T-cell (primary cell): Measurements from ENCODE around the gene SCN5A. TPM values are rescaled to one million over a fixed set of nuclear protein-coding genes. Genes with fewer than 3 reads are reported as not detected.

Experiments used
- ATAC-seq, 4 experiments: fragments of 200-7000 bp in 3 of 4; fragments of 150-1000 bp in 1 of 4; cut with Tn5 transposase; replicated peaks in 1 of 4; 1 replicate in 3 of 4; 2 replicates in 1 of 4; pipeline ENCODE4 v1.10.0; 2021; ENCODE audit warnings: moderate library complexity in 3 of 4, mild to moderate bottlenecking in 2 of 4, moderate number of reproducible peaks in 1 of 4
- CTCF ChIA-PET, 2 donors: fragments of 300-600 bp; sonication (Branson Sonifier 250); formaldehyde crosslinking; loops; one replicate each; lab custom pipeline; 2022; ENCODE audit warnings: antibody characterized with exemption in 2 of 2; lab: Charles Lee
- POLR2A ChIA-PET, 2 donors: fragments of 300-600 bp; sonication (Branson Sonifier 250); formaldehyde crosslinking; loops; one replicate each; lab custom pipeline; 2022; ENCODE audit warnings: antibody characterized with exemption in 2 of 2; lab: Charles Lee
- DNase-seq, 35 experiments: peaks; one replicate each; pipeline versions ENCODE4 v3.0.0 to v3.0.0-alpha.2; 2013 to 2023
- H3K27ac ChIP-seq: one replicate; pipeline ENCODE4 v1.5.1; 2013; ENCODE audit warnings: low read length
- H3K27me3 ChIP-seq, 2 experiments: replicated peaks in 1 of 2; 1 replicate in 1 of 2; 2 replicates in 1 of 2; pipeline versions ENCODE4 v1.6.1 to v1.7.0; 2013; ENCODE audit warnings: low read length in 1 of 2, mixed read lengths in 1 of 2; ENCODE audit not compliant: control insufficient read depth in 2 of 2, insufficient read depth in 2 of 2; ENCODE audit errors: extremely low read depth in 1 of 2
- H3K36me3 ChIP-seq, 2 donors: 1 replicate in 1 of 2; 2 replicates in 1 of 2; pipeline versions ENCODE4 v1.6.1 to v1.7.0; 2013; ENCODE audit warnings: low read length in 1 of 2; ENCODE audit not compliant: control insufficient read depth in 2 of 2, insufficient read depth in 1 of 2; ENCODE audit errors: extremely low read depth in 1 of 2
- H3K4me1 ChIP-seq, 2 experiments: 1 replicate in 1 of 2; 2 replicates in 1 of 2; pipeline versions ENCODE4 v1.6.1 to v1.7.0; 2013; ENCODE audit warnings: low read length in 2 of 2, mixed read lengths in 1 of 2; ENCODE audit not compliant: insufficient read depth in 2 of 2, control insufficient read depth in 1 of 2; ENCODE audit errors: extremely low read depth in 1 of 2
- H3K4me3 ChIP-seq, 2 donors: 1 replicate in 1 of 2; 2 replicates in 1 of 2; pipeline versions ENCODE4 v1.5.1 to v1.7.0; 2013; ENCODE audit warnings: mild to moderate bottlenecking in 2 of 2, low read length in 1 of 2, moderate library complexity in 1 of 2; ENCODE audit not compliant: control insufficient read depth in 1 of 2; ENCODE audit errors: extremely low read depth in 1 of 2
- H3K9me3 ChIP-seq: 2 replicates; pipeline ENCODE4 v1.7.0; 2013
- H3K27ac Mint-ChIP-seq, 2 donors: one replicate each; pipeline ENCODE4 v1.8.0; 2020 to 2021; ENCODE audit warnings: mild to moderate bottlenecking in 2 of 2, mixed read lengths in 2 of 2
- H3K27me3 Mint-ChIP-seq, 2 donors: one replicate each; pipeline ENCODE4 v1.8.0; 2021 to 2022; ENCODE audit warnings: mixed read lengths in 2 of 2
- H3K36me3 Mint-ChIP-seq: one replicate; pipeline ENCODE4 v1.8.0; 2021; ENCODE audit warnings: mixed read lengths
- H3K4me1 Mint-ChIP-seq, 3 donors: one replicate each; pipeline ENCODE4 v1.8.0; 2020 to 2022; ENCODE audit warnings: mixed read lengths in 3 of 3, mild to moderate bottlenecking in 1 of 3
- H3K4me3 Mint-ChIP-seq, 3 donors: one replicate each; pipeline ENCODE4 v1.8.0; 2020 to 2022; ENCODE audit warnings: mild to moderate bottlenecking in 3 of 3, mixed read lengths in 3 of 3, moderate library complexity in 3 of 3
- H3K9me3 Mint-ChIP-seq, 3 donors: one replicate each; pipeline ENCODE4 v1.8.0; 2020 to 2022; ENCODE audit warnings: mixed read lengths in 3 of 3
- WGBS: methylation state at CpG from one replicate; pipeline ENCODE4 v1.1.5; 2013; ENCODE audit warnings: missing lambda C conversion rate; ENCODE audit not compliant: insufficient coverage; 5-methylcytosine and 5-hydroxymethylcytosine counted together
- total RNA-seq, 35 experiments: library from RNA in 6 of 35; stranded (reverse) in 6 of 35; fragments of 120-200 nt in 1 of 35; gene quantifications; one replicate each; pipeline versions ENCODE4 v1.2.1 to v1.2.4 and lab custom pipeline; 2013 to 2026

The SCN5A gene
- total RNA-seq (under 1 TPM in 3 of 5 donors, not detected in 2; 0.12 to 0.47 (median 0.23) TPM), total RNA-seq (lab: John Stamatoyannopoulos, UW) (0 to 0.70 (median 0.18) reads per million in 29 experiments)
- total RNA-seq (2013), result 0.15 TPM

DNA sequence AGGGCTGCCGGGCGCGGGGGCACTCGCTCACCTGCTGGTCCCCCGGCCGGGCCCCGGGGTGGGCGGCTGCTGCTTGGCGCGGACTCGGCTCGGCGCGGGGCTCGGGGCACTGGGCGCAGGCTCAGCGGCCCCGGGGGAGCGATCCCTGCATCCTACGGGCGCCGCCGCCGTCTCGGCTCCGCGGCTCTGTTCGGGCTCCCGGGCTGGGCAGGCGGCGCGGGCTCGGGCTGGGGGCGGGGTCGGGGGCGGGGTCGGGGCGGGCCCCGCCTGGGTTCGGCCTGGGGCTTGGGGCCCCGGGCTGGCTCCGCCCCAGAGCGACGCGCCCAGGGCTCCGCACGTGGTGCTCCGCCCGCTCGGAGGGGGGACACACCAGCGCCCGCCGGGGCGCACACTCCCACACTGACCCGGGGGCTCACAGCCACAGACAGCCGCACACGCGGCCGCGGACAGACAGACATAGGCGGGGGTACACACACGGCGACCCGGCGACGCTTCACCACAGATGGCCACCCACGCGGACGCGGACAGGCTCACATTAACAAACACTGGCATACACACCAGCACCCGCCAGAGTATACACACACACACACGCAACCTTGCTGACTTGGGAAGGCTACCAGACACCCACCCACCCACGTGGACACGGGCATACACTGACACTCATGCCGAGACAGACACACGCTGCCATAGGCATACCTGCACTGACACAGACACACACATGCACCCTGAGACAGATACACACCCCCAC, at the start of gene SCN5A:
TSS of gene SCN5A (minus strand) at position 188 of the 748 bp plus-strand sequence. CDS start 16,380 bp downstream, outside the sequence.
- ATAC-seq (peak; percentile 77 to 87 (median 84)), DNase-seq (peak in 22 of 35 experiments; percentile 14 to 65 (median 26))
- CTCF ChIA-PET, result no interaction called here
- H3K4me1 Mint-ChIP-seq, result peaks cover 4 to 9% (median 5%) of the 10 kb centered on the region in 3 donors
- peak within 1 kb of the TSS in 2 of 3 donors; percentile 70 to 71 for H3K4me3 Mint-ChIP-seq
- no peak within 1 kb of the TSS for H3K27ac ChIP-seq
- peaks cover 2 to 70% of the 10 kb centered on the region in 2 experiments for H3K27me3 ChIP-seq
- POLR2A ChIA-PET, result no interaction called here
- H3K4me3 ChIP-seq, result peak within 1 kb of the TSS; percentile 43 to 66
- H3K27me3 Mint-ChIP-seq, result peaks cover 8 to 18% of the 10 kb centered on the region in 2 donors
- no peaks in the 10 kb centered on the region for H3K36me3 ChIP-seq
- peaks cover 0 to 27% of the 10 kb centered on the region in 2 experiments for H3K4me1 ChIP-seq
- 1% methylated on average over 76 of the region's 76 CpGs for WGBS
- H3K36me3 Mint-ChIP-seq, result no peaks in the 10 kb centered on the region
- no peaks in the 10 kb centered on the region for H3K9me3 ChIP-seq
- no peaks in the 10 kb centered on the region for H3K9me3 Mint-ChIP-seq
- H3K27ac Mint-ChIP-seq, result peak within 1 kb of the TSS in 1 of 2 donors; percentile 30

- no peak for DNase-seq
- POLR2A ChIA-PET, result no interaction called here
- no peak overlapping the region for H3K4me3 ChIP-seq
- Mint-ChIP-seq H3K4me3 (no peak overlapping the region), H3K4me1 (no peaks in the 10 kb centered on the region), H3K36me3 (no peaks in the 10 kb centered on the region), H3K9me3 (peaks cover 0 to 4% (median 0%) of the 10 kb centered on the region in 3 donors), H3K27me3 (peaks cover 4 to 11% of the 10 kb centered on the region in 2 donors), H3K27ac (no peak overlapping the region)
- H3K9me3 ChIP-seq, result no peaks in the 10 kb centered on the region
- H3K36me3 ChIP-seq, result no peaks in the 10 kb centered on the region
- H3K27ac ChIP-seq, result no peak overlapping the region
- CTCF ChIA-PET, result no interaction called here
- ATAC-seq, result no peak
- H3K27me3 ChIP-seq, result peaks cover 0 to 6% of the 10 kb centered on the region in 2 experiments
- WGBS, result 93% methylated on average over 4 of the region's 5 CpGs
- no peaks in the 10 kb centered on the region for H3K4me1 ChIP-seq
Observed at GRCh38 chr3:38698760-38699159, 49.3 kb upstream of the SCN5A start.

DNA sequence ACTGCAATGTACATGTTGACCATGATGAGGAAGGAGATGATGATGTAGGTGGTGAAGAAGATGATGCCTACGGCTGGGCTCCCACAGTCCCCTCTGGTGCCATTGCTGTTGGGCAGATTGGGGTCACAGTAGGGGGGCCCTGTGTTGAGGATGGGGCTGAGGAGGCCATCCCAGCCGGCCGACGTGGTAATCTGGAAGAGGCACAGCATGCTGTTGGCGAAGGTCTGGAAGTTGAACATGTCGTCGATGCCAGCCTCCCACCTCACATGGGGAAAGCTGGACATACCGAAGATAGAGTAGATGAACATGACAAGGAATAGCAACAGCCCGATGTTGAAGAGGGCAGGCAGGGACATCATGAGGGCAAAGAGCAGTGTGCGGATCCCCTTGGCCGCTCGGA, 48.6 kb upstream of the SCN5A start:
- WGBS, result 97% methylated on average over 9 of the region's 12 CpGs
- peaks cover 0 to 4% (median 0%) of the 10 kb centered on the region in 3 donors for H3K9me3 Mint-ChIP-seq
- H3K36me3 Mint-ChIP-seq, result no peaks in the 10 kb centered on the region
- no peak overlapping the region for H3K27ac Mint-ChIP-seq
- DNase-seq (no peak), ATAC-seq (no peak)
- no peak overlapping the region for H3K4me3 ChIP-seq
- no peaks in the 10 kb centered on the region for H3K9me3 ChIP-seq
- no peaks in the 10 kb centered on the region for H3K4me1 ChIP-seq
- peaks cover 4 to 11% of the 10 kb centered on the region in 2 donors for H3K27me3 Mint-ChIP-seq
- H3K27me3 ChIP-seq, result peaks cover 0 to 6% of the 10 kb centered on the region in 2 experiments
- ChIA-PET POLR2A (no interaction called here), CTCF (no interaction called here)
- H3K4me1 Mint-ChIP-seq, result no peaks in the 10 kb centered on the region
- H3K36me3 ChIP-seq, result no peaks in the 10 kb centered on the region
- H3K27ac ChIP-seq, result no peak overlapping the region
- no peak overlapping the region for H3K4me3 Mint-ChIP-seq

GRCh38 chr3:38696034-38696433, 46.5 kb upstream of the SCN5A start:
- no CpG with 5 or more reads among the region's 2 CpGs for WGBS
- Mint-ChIP-seq H3K4me3 (no peak overlapping the region), H3K9me3 (peaks cover 0 to 4% (median 0%) of the 10 kb centered on the region in 3 donors), H3K4me1 (no peaks in the 10 kb centered on the region), H3K27ac (no peak overlapping the region), H3K27me3 (peaks cover 4 to 11% of the 10 kb centered on the region in 2 donors), H3K36me3 (no peaks in the 10 kb centered on the region)
- H3K36me3 ChIP-seq, result no peaks in the 10 kb centered on the region
- ChIA-PET POLR2A (no interaction called here), CTCF (interaction anchor here in 1 of 2 donors (0.6 kb wide), 1 partner anchor 24 kb away, joined by 4 read pairs; no protein-coding TSS in a partner anchor)
- ATAC-seq (no peak), DNase-seq (no peak)
- peaks cover 0 to 6% of the 10 kb centered on the region in 2 experiments for H3K27me3 ChIP-seq
- H3K4me1 ChIP-seq, result no peaks in the 10 kb centered on the region
- no peaks in the 10 kb centered on the region for H3K9me3 ChIP-seq
- no peak overlapping the region for H3K4me3 ChIP-seq
- H3K27ac ChIP-seq, result no peak overlapping the region

GRCh38 chr3:38690185-38690584, 40.7 kb upstream of the SCN5A start:
- ATAC-seq (no peak), DNase-seq (no peak)
- no peaks in the 10 kb centered on the region for H3K4me1 ChIP-seq
- Mint-ChIP-seq H3K4me3 (no peak overlapping the region), H3K36me3 (no peaks in the 10 kb centered on the region), H3K9me3 (peaks cover 0 to 4% (median 0%) of the 10 kb centered on the region in 3 donors), H3K4me1 (no peaks in the 10 kb centered on the region), H3K27me3 (peaks cover 4 to 5% of the 10 kb centered on the region in 2 donors), H3K27ac (no peak overlapping the region)
- ChIA-PET CTCF (interaction anchor here in 1 of 2 donors (1.2 kb wide), 1 partner anchor 39 kb away, joined by 3 read pairs; no protein-coding TSS in a partner anchor), POLR2A (no interaction called here)
- H3K9me3 ChIP-seq, result no peaks in the 10 kb centered on the region
- no peak overlapping the region for H3K4me3 ChIP-seq
- H3K36me3 ChIP-seq, result no peaks in the 10 kb centered on the region
- no peak overlapping the region for H3K27ac ChIP-seq
- WGBS, result 100% methylated on average over 1 of the region's 2 CpGs
- H3K27me3 ChIP-seq, result no peaks in the 10 kb centered on the region

DNA sequence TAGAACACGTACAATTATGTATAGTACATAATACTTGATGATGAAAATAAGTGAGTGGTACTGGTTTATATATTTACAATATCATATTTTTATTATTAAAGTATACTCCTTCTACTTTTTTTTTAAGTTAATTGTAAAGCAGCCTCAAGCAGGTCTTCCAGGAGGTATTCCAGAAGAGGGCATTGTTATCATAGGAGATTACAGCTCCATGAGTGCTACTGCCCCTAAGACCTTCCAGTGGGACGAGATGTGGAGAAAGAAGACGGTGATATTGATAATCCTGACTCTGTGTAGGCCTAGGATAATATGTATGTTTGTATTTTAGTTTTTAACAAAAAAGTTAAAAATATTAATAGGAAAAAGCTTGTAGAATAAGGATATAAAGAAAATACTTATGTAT, 40.3 kb upstream of the SCN5A start:
- no peak overlapping the region for H3K4me3 ChIP-seq
- H3K27me3 Mint-ChIP-seq, result peaks cover under 1 to 5% of the 10 kb centered on the region in 2 donors
- no peak for DNase-seq
- no peaks in the 10 kb centered on the region for H3K27me3 ChIP-seq
- H3K9me3 Mint-ChIP-seq, result no peaks in the 10 kb centered on the region
- CTCF ChIA-PET, result interaction anchor here in 1 of 2 donors (1.2 kb wide), 1 partner anchor 39 kb away, joined by 3 read pairs; no protein-coding TSS in a partner anchor
- H3K4me1 Mint-ChIP-seq, result no peaks in the 10 kb centered on the region
- ATAC-seq, result no peak
- no CpG with 5 or more reads among the region's 3 CpGs for WGBS
- no peaks in the 10 kb centered on the region for H3K36me3 Mint-ChIP-seq
- H3K4me1 ChIP-seq, result no peaks in the 10 kb centered on the region
- H3K36me3 ChIP-seq, result no peaks in the 10 kb centered on the region
- H3K4me3 Mint-ChIP-seq, result no peak overlapping the region
- H3K27ac ChIP-seq, result no peak overlapping the region
- H3K9me3 ChIP-seq, result no peaks in the 10 kb centered on the region
- POLR2A ChIA-PET, result no interaction called here
- H3K27ac Mint-ChIP-seq, result no peak overlapping the region
